Measurements from ENCODE around the gene KIZ.
A peak's percentile ranks its signal among the peaks of the same experiment; 100 is the strongest.

KIZ gene

DNA sequence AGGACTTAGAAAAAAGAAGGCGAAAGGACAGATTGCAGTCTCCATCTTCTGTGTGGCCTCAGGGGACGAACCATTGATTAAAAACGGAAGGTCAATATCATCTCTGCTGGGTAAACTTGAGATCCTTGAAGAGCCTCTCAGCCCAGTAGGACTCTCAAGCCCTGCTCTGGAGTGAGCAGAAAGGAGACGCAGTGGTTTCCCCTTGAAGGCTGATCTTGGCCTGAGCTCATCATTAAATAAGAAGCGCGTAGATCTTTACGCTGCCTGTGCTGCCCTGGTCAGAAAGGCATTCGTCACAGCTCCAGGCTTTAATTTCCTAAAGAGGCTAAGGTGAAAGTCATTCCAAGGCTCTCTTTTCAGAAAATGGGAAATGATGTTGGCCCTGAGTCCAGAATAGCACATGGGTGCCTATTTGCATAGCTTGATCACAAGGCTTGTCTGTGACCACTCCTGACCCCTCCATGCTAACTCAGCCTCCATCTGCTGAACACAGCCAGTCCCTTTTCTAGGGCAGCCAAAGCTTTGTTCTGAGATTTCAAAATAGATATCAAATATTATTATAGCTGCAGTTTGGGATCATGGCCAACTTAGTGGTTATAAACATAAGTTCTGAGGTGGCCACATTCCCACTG, 148.0 kb downstream of the KIZ start:
- no peak for DNase-seq

- DNase-seq = no peak
These were observed 152.9 kb downstream of the KIZ start for GRCh38 chr20:21278829-21279228.

GRCh38 chr20:21279706-21280521, 154.0 kb downstream of the KIZ start:
- no peak for DNase-seq

DNA sequence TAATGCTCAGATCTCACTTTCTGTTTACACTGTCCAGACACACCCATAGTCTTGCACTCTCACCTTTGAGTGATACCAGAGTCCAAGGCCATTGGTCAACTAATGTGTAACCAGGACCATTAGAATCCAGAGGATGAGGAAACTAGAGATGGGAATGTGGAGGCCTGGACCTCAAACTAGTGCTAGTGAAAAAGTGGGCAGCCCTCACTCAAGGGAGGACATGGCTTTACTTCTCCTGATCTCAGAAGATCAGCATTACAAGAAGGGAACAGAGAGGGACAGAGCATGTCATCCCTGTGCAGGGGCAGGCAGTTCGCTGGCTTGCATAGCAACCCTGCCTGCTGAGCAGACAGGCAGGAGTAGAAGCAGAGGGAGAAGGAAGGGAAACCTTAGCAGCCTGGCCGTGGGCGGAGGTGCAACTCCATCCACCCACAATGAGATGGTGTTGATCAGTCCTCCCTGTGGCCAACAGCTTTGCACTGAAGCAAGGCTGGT, 154.7 kb downstream of the KIZ start:
- peak; percentile 32 for DNase-seq

- no peak for DNase-seq
These were observed 160.9 kb downstream of the KIZ start for GRCh38 chr20:21286775-21287174.

DNA sequence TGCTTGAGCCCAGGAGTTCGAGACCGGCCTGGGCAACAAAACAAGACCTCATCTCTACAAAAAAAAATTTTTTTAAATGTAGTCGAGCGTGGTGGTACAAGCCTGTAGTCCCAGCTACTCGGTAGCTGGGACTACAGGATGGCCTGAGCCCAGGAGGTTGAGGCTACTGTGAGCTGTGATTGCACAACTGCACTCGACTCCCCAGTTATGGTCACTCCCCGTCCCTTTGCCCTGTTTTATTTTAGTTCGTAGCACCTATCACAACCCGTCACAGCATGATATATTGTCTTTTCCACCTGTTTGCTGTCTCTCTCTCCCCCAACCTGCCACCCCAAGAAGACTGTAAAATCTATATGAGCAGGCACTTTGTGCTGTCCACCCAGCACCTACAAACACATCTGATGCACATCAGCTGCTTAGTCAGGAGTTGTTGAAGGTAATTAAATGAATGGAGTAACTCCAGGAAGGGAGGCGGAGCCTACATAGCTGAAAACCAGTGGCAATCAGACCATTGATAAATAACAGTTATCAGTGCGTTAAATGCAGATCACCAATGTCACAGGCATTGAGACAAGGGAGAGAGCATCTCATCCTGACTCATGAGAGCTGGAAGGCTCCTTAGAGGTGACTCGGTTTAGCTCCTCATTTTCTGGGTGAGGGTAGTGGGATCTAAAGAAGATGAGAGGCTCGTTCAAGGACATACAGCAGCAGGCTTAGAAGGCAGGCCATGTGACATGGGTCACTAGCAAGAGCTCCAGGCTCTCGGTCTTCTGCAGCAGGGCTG, 162.9 kb downstream of the KIZ start:
- DNase-seq = no peak

DNA sequence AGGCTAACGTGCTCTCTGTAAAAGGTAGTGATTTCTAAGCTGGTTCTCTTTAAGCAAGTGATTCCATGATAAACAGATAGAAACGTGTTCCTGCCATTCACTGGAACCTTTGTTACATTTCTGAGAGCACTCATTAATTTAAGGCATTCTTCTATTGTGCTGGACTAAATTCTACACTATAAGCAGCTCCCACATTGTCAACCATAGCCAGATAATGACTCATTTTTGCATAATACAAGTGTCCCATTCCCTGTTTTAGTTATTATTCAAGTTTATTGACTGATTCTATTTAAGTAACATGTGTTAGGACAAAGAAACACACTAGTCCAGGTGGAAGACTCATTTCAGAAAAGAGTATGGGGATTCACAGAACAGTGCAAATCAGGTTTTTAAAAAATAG, 163.8 kb downstream of the KIZ start:
- DNase-seq = no peak

GRCh38 chr20:21291026-21291425, 165.1 kb downstream of the KIZ start:
- DNase-seq = no peak

DNA sequence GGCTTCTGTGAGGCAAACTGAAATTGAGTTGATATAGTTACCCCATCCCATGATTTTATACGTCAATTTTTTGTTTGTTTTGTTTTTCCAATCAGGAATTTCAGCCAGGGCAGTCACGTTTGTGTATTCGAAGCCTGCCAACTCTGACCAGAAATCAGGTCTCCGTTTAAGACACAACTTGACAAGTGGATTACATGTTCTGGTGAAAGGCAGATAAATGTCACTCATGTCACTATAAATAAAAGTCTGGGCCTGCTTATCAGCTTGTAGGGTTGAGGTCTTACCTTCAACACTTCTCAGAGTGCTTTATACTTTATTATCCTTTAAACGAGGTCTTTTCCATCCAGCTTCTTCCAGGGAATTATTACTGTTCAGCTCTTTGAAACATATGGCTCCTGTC, 168.9 kb downstream of the KIZ start:
- DNase-seq = no peak

Data from stimulated activated CD8-positive, alpha-beta memory T cell treated with anti-CD3 and anti-CD28 coated beads, Interleukin-4, amount 100 ng/mL, for 48 hours (primary cell).